NCI-H1417 (cell line): Measurements from ENCODE around the gene C2CD3.

Source experiments
- DNase-seq, 3 experiments: peaks; one replicate each; lab custom pipeline; 2025; lab: John Stamatoyannopoulos, UW

The C2CD3 gene

GRCh38 chr11:74020539-74020938 is 150.3 kb downstream of the C2CD3 start:
- no peak for DNase-seq

DNA sequence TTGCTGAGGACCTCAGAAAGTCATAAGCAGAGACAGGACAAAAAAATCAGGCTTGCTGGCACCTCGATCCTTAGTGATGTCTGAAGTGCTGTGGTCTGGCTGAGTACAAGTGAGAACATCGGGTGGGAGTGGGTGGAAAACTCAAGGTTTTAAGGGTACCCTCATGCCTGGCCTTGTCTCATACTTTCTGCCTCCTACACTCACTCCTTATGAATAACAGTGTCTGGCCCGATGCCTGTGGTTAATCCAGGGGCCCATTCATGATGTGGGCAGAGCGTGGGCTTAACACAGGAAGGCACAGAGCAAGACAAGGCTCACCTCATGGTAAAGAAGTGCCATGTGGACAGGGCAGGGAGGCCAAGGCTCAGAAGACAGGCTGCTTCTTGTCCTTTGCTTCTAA is 150.9 kb downstream of the C2CD3 start:
- DNase-seq: no peak

GRCh38 chr11:74019104-74019738 is 151.6 kb downstream of the C2CD3 start:
- no peak for DNase-seq

GRCh38 chr11:74018331-74019005 is 152.3 kb downstream of the C2CD3 start:
- DNase-seq: no peak

- DNase-seq: no peak
These were observed 153.2 kb downstream of the C2CD3 start for GRCh38 chr11:74017631-74018030.

- no peak for DNase-seq
These were observed 154.7 kb downstream of the C2CD3 start for GRCh38 chr11:74015919-74016684.

DNA sequence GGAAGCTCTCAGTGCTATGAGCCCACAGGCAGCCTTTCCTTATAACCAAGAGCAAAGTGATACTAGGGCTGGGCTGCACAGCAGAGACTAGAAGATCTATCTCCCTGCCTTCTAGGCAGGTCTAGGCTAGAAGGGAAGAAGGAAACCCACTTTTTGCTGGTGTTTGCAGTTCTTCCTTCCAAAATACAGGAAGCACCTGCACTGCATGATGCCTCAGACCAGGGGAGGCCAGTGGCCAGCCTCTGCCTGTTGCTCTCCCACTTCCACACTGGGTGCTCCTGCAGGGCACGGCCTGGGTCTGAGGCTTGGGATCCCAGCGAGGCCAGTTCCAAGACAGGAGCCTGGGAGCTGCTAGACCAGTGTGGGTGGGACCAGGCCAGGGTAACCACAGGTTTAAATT is 155.9 kb downstream of the C2CD3 start:
- DNase-seq: no peak

- DNase-seq: no peak
These were observed 157.7 kb downstream of the C2CD3 start for GRCh38 chr11:74013141-74013540.

GRCh38 chr11:74012074-74012809 is 158.6 kb downstream of the C2CD3 start:
- no peak for DNase-seq

GRCh38 chr11:74011360-74012073 is 159.3 kb downstream of the C2CD3 start:
- no peak for DNase-seq

GRCh38 chr11:74010306-74011300 is 160.2 kb downstream of the C2CD3 start:
- no peak for DNase-seq

DNA sequence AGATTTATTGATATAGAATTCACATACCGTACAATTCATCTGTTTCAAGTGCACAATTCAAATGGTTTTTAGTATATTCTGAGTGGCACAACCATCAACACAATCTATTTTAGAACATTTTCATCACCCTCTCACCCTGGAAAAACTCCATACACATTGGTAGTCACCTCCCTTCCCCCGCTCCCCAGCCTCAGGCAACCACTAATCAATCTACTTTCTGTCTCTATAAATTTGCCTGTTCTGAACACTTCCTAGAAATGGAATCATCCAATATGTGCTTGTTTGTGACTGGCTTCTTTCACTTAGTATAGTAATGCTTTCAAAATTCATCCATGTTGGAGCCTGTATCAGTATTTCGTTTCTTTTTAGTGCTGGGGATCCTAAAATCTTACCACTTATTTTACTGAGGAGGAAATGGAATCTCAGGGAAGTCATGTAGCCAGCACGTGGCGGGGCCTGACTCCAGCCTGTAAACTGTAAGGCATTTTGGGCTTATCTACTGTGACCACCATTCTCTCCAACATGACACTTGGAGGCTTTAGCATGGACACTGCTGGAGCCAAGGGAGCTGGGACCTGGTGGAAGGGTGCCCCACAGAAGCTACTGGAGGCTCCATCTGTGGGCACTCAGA is 161.0 kb downstream of the C2CD3 start:
- DNase-seq: no peak

- DNase-seq: no peak
These were observed 161.6 kb downstream of the C2CD3 start for GRCh38 chr11:74009230-74009547.

GRCh38 chr11:74008373-74009229 is 162.2 kb downstream of the C2CD3 start, which contains the start of gene UCP3:
Gene UCP3, minus strand, starts transcription at chr11:74009085. Its CDS starts 2,043 bp downstream, at chr11:74007042.
- peak in 1 of 3 experiments; percentile 20 for DNase-seq

GRCh38 chr11:74007691-74008372 is 163.0 kb downstream of the C2CD3 start:
- DNase-seq: no peak

DNA sequence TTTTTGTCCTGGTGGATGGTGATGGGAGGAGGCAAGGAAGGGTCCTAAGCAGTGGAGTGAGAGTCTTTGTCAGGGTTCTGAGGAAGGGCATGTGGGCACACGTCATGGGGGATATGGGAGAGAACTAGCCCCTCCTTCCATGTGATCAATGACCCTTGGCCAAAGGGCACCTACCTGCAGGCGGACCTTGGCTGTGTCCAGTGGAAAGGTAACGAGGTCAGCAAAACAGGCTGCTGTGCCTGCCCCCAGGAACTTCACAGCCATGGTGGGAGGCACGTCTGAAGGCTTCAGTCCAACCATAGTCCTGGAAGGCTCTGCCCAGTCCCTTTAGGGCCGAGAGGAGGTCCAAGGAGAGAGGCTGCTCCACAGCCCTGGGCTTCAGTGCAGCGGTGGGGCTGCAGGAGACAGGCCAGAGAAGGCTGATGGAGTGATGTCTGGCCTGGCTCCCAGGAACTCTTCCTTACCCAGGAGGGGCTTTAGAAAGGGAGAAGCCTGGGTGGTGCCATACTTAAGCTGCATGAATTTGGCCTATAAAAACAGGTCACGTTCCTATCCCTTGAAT is 164.0 kb downstream of the C2CD3 start:
- no peak for DNase-seq

- DNase-seq: no peak
These were observed 164.9 kb downstream of the C2CD3 start for GRCh38 chr11:74005721-74006517.
